Nephron progenitor cell (in vitro differentiated cells): ENCODE data around the gene RNF213.

Source experiments
- DNase-seq: peaks from one replicate; pipeline ENCODE4 v3.0.0; 2021
- H3K27ac Mint-ChIP-seq: 2 replicates; pipeline ENCODE4 v1.8.0; 2021; ENCODE audit warnings: mild to moderate bottlenecking, moderate library complexity, mixed read lengths
- H3K27me3 Mint-ChIP-seq: 2 replicates; pipeline ENCODE4 v1.8.0; 2021; ENCODE audit warnings: mild to moderate bottlenecking, low read depth, mixed read lengths; ENCODE audit not compliant: poor library complexity
- H3K36me3 Mint-ChIP-seq: 2 replicates; pipeline ENCODE4 v1.8.0; 2021; ENCODE audit warnings: low read depth, mixed read lengths
- H3K4me1 Mint-ChIP-seq: 2 replicates; pipeline ENCODE4 v1.8.0; 2021; ENCODE audit warnings: mixed read lengths
- H3K4me3 Mint-ChIP-seq: 2 replicates; pipeline ENCODE4 v1.8.0; 2021; ENCODE audit warnings: mild to moderate bottlenecking, moderate library complexity, mixed read lengths
- H3K9me3 Mint-ChIP-seq: 2 replicates; pipeline ENCODE4 v1.8.0; 2021; ENCODE audit warnings: mild to moderate bottlenecking, moderate library complexity, mixed read lengths
- TF ChIP-seq, protein P1 (sequence below): fragments of 200-600 bp; sonication (generic); IDR thresholded peaks from 2 replicates; pipeline ENCODE4 v1.5.0; 2021; ENCODE audit warnings: antibody characterized with exemption

Gene RNF213

DNA sequence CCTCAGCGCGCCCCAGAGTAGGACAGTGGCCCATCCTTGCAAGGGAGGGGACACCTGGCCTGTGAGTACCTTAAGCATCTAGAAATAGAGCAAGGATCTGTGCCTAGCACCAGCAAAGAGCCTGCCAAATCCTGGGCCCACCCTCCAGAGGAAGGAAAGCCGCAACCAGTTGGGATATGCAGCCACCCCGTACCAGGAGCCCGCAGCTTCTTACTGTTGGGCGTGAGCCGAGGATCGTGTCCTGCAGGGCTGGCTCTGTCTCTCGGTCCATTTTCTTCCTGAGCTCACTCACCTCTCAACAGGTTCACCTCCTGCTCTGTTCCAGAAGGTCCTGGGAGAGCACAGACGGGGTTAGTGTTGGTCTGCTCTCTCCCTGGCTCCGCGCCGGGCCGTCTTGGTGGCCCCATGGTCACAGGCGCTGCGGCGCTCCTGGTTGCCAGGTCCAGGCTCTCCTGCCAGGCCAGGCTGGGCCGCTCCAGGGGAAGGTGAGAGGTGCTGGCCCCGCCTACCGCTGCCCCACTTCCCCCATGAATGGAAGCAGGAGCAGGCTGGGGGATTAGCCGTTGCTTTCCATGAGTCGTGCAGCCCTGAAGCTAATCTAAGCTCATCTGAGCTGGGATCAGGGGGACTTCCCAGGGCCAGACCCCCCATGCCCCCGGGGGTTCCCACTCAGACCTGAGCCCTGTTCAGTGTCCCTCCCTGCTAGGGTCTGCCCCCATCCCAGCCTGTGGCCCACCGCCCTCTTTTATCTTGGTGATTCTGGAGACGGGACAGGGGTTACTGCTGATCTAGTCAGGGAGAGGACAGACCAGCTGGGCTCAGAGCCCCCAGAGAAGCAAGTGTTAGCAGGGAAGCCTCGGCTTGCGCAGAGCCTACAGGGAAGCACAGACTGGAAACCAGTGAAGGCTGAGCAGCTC lies 167.0 kb downstream of the RNF213 start:
- TF ChIP-seq, protein P1, sequence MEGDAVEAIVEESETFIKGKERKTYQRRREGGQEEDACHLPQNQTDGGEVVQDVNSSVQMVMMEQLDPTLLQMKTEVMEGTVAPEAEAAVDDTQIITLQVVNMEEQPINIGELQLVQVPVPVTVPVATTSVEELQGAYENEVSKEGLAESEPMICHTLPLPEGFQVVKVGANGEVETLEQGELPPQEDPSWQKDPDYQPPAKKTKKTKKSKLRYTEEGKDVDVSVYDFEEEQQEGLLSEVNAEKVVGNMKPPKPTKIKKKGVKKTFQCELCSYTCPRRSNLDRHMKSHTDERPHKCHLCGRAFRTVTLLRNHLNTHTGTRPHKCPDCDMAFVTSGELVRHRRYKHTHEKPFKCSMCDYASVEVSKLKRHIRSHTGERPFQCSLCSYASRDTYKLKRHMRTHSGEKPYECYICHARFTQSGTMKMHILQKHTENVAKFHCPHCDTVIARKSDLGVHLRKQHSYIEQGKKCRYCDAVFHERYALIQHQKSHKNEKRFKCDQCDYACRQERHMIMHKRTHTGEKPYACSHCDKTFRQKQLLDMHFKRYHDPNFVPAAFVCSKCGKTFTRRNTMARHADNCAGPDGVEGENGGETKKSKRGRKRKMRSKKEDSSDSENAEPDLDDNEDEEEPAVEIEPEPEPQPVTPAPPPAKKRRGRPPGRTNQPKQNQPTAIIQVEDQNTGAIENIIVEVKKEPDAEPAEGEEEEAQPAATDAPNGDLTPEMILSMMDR, result no peak
- Mint-ChIP-seq H3K9me3 (no peaks in the 10 kb centered on the region), H3K27ac (no peak overlapping the region), H3K27me3 (peaks cover 12% of the 10 kb centered on the region), H3K4me3 (no peak overlapping the region), H3K36me3 (no peaks in the 10 kb centered on the region), H3K4me1 (no peaks in the 10 kb centered on the region)
- DNase-seq, result no peak

DNA sequence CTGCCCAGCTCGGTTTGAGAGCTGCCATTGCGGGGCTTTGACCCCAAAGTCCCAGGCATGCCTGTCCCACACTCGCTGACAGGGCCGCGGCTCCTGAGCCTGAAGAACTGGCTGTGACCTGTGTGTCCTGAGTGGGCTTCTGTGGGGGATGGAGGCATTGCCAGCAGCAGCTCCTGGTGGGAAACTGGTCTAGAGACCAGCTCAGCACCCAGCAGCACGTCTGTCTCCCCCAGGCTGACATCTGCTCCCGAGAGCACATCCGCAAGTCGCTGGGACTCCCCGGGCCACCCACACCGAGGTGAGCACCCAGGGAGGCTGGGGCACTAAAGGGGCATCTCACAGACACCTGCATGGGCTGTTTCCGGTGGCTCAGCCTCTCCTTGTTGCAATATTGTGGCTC lies 167.7 kb downstream of the RNF213 start:
- Mint-ChIP-seq H3K27me3 (peaks cover 12% of the 10 kb centered on the region), H3K27ac (no peak overlapping the region), H3K4me3 (no peak overlapping the region), H3K36me3 (no peaks in the 10 kb centered on the region), H3K4me1 (no peaks in the 10 kb centered on the region), H3K9me3 (no peaks in the 10 kb centered on the region)
- DNase-seq, result no peak
- TF ChIP-seq, protein P1, result no peak

DNA sequence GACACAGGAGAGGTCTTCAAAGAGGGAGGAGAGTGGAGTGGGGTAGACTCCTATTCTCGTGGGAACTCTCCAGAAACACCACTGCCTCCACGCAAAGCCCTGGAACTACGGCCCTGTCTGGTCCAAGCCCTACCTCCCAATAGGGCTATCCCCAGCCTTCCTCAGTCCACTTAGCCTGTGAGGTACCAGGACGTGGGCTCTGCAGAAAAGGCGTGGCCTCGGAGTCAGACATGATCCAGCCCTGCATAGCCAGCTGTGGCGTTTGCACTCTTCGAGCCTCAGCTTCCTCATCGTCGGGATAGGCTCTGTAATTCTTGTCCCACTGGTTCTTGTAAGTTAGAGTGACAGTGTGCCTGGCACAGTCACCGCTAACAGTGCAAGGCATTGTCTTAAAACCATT lies 168.1 kb downstream of the RNF213 start:
- Mint-ChIP-seq H3K36me3 (no peaks in the 10 kb centered on the region), H3K27ac (no peak overlapping the region)

DNA sequence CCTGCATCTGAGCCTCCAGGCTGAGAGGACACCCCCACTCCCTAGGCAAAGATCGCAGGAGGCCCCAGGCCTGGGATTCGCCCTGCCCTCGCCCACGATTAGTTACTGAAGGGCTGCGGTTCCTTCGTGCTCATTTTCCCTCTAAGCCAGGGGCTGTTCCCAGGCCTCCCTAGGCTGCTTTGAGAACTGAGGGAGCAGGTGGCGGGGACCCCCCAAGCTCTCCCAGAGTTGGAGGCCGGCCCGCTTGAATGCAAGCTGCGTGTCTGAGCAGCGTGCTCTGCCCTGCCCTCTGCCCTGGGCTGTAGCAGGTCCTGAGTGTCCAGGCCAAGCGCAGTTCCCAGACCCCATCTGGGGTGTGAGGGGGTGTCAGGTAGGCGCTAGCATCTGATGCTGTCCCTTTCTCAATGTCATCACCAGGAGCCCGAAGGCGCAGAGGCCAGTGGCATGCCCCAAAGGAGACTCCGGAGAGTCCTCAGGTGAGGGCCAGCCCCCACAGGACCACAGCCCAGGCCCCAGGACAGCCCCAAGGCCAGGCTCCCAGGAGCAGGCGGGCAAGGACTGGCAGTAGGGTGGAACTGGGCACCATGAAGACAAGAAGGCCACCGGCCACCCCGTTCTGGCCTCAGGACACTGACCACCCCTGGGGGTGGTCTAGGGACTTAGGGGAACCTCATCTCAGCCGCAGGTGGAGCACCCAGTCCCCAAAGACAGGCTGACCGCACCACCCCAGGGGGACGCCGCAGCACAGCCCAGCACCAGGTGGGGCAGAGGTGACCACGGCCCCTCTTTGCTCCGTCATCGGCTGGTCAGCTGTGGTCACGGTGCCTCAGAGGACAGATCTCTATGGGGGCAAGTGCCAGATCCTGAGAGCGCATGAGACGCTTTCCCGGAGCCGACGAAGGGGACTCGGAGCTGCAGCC lies 169.0 kb downstream of the RNF213 start:
- no peak for DNase-seq
- Mint-ChIP-seq H3K4me3 (no peak overlapping the region), H3K4me1 (no peaks in the 10 kb centered on the region)

More for the DNA sequence above, 168.1 kb downstream of the RNF213 start:
- H3K9me3 Mint-ChIP-seq, result no peaks in the 10 kb centered on the region
- H3K4me3 Mint-ChIP-seq, result no peak overlapping the region
- H3K27me3 Mint-ChIP-seq, result peaks cover 14% of the 10 kb centered on the region
- DNase-seq, result no peak
- TF ChIP-seq, protein P1, result no peak
- no peaks in the 10 kb centered on the region for H3K4me1 Mint-ChIP-seq

DNA sequence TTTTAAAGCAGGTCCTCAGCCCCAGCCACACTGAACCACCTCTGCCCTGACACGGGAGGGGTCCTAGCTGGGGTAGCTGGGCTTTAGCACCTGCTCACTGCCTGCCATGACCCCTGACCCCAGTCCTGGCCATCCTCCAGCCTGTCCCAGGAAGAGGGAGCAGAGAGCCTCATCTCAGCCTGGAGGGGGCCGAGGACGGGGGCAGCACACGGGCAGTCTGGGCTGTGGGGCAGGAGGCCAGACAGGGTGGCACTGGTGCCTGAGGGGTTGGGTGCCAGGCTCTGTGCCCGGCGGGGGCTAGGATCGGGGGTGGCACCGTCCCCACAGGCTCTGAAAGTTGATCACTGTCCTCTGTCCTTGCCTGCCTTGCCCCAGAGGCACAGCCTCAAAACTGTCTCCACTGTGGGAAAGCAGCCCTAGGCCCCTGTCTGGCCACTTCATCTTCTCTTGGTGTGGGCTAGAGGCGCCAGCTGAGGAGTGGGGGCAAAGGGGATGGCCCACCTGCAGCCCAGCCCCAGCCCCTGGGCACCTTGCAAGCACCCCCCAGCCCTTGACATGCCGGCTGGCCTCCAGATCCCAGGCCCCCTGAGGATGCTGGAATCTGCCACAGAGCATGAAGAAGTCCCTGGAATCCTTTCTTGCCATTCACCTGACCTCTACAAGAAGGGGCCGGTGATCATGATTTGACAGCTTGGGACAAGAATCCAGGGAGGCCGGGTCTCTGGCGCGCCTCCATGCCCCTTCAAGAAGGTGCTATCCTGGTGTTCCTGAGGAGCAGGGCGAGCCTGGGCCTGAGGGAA lies 170.0 kb downstream of the RNF213 start:
- TF ChIP-seq, protein P1, result no peak
- Mint-ChIP-seq H3K27me3 (peaks cover 22% of the 10 kb centered on the region), H3K36me3 (no peaks in the 10 kb centered on the region), H3K4me1 (no peaks in the 10 kb centered on the region), H3K4me3 (no peak overlapping the region), H3K9me3 (no peaks in the 10 kb centered on the region), H3K27ac (no peak overlapping the region)
- no peak for DNase-seq

More for the DNA sequence above, 169.0 kb downstream of the RNF213 start:
- peaks cover 20% of the 10 kb centered on the region for H3K27me3 Mint-ChIP-seq
- H3K27ac Mint-ChIP-seq, result no peak overlapping the region
- no peaks in the 10 kb centered on the region for H3K36me3 Mint-ChIP-seq
- TF ChIP-seq, protein P1, result no peak
- H3K9me3 Mint-ChIP-seq, result no peaks in the 10 kb centered on the region
